ENCODE measurements around the gene EHMT2. TPM values are rescaled to one million over a fixed set of nuclear protein-coding genes. Genes with fewer than 3 reads are reported as not detected.

Gene EHMT2
- total and polyA plus RNA-seq, 2 of the 13 experiments (the other 11 are each of a cell fraction or from before 2014, with no cell fraction given), result 55.2 to 69.2 TPM

DNA sequence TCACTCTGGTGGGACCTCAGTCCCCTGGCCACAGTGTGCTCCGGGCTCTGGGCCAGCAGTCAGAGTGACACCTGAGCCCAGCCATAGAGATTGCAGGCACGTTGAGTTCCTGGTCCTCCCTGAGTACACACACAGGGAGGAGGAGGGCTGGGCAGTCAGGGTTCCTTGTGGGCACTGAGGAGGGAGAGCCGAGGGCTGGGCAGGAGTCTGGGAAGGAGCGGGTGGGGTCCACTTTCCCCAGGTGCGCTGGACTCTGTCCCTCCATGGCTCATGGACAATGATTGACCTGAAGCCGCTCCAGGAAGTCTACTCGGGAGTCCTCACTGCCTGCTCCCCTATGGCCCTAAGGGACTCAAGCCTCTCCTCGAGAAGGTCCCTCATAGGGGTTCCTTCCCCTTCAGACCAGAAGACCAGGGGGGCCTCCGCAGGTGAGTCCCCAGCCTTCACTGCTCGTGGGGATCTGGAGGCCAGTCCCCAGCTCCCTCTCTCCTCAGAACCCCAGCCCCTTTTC, 19.8 kb downstream of the EHMT2 start (continued):
- TF ChIP-seq, protein P1, sequence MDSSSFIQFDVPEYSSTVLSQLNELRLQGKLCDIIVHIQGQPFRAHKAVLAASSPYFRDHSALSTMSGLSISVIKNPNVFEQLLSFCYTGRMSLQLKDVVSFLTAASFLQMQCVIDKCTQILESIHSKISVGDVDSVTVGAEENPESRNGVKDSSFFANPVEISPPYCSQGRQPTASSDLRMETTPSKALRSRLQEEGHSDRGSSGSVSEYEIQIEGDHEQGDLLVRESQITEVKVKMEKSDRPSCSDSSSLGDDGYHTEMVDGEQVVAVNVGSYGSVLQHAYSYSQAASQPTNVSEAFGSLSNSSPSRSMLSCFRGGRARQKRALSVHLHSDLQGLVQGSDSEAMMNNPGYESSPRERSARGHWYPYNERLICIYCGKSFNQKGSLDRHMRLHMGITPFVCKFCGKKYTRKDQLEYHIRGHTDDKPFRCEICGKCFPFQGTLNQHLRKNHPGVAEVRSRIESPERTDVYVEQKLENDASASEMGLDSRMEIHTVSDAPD (CRISPR knock-in tag; IDR thresholded peaks at IDR 0.05), result no peak
- TF ChIP-seq, protein P2, sequence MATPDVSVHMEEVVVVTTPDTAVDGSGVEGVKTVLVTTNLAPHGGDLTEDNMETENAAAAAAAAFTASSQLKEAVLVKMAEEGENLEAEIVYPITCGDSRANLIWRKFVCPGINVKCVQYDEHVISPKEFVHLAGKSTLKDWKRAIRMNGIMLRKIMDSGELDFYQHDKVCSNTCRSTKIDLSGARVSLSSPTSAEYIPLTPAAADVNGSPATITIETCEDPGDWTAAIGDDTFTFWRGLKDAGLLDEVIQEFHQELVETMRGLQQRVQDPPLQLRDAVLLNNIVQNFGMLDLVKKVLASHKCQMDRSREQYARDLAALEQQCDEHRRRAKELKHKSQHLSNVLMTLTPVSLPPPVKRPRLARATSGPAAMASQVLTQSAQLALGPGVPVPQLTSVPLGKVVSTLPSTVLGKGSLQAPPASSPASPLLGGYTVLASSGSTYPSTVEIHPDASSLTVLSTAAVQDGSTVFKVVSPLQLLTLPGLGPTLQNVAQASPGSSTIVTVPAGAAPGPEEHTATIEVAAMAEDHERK (CRISPR knock-in tag; IDR thresholded peaks at IDR 0.05; ENCODE audit: low read depth), result no peak
- TF ChIP-seq, protein P3, sequence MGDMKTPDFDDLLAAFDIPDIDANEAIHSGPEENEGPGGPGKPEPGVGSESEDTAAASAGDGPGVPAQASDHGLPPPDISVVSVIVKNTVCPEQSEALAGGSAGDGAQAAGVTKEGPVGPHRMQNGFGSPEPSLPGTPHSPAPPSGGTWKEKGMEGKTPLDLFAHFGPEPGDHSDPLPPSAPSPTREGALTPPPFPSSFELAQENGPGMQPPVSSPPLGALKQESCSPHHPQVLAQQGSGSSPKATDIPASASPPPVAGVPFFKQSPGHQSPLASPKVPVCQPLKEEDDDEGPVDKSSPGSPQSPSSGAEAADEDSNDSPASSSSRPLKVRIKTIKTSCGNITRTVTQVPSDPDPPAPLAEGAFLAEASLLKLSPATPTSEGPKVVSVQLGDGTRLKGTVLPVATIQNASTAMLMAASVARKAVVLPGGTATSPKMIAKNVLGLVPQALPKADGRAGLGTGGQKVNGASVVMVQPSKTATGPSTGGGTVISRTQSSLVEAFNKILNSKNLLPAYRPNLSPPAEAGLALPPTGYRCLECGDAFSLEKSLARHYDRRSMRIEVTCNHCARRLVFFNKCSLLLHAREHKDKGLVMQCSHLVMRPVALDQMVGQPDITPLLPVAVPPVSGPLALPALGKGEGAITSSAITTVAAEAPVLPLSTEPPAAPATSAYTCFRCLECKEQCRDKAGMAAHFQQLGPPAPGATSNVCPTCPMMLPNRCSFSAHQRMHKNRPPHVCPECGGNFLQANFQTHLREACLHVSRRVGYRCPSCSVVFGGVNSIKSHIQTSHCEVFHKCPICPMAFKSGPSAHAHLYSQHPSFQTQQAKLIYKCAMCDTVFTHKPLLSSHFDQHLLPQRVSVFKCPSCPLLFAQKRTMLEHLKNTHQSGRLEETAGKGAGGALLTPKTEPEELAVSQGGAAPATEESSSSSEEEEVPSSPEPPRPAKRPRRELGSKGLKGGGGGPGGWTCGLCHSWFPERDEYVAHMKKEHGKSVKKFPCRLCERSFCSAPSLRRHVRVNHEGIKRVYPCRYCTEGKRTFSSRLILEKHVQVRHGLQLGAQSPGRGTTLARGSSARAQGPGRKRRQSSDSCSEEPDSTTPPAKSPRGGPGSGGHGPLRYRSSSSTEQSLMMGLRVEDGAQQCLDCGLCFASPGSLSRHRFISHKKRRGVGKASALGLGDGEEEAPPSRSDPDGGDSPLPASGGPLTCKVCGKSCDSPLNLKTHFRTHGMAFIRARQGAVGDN (CRISPR knock-in tag; IDR thresholded peaks at IDR 0.05), result peak; percentile 77
- TF ChIP-seq, protein P4, sequence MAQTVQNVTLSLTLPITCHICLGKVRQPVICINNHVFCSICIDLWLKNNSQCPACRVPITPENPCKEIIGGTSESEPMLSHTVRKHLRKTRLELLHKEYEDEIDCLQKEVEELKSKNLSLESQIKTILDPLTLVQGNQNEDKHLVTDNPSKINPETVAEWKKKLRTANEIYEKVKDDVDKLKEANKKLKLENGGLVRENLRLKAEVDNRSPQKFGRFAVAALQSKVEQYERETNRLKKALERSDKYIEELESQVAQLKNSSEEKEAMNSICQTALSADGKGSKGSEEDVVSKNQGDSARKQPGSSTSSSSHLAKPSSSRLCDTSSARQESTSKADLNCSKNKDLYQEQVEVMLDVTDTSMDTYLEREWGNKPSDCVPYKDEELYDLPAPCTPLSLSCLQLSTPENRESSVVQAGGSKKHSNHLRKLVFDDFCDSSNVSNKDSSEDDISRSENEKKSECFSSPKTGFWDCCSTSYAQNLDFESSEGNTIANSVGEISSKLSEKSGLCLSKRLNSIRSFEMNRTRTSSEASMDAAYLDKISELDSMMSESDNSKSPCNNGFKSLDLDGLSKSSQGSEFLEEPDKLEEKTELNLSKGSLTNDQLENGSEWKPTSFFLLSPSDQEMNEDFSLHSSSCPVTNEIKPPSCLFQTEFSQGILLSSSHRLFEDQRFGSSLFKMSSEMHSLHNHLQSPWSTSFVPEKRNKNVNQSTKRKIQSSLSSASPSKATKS (CRISPR knock-in tag; IDR thresholded peaks at IDR 0.05), result no peak
- TF ChIP-seq POLR2G (IDR thresholded peaks at IDR 0.05; ENCODE audit: low read depth, low read length) (peak; percentile 58), IRF2 (CRISPR knock-in tag; IDR thresholded peaks at IDR 0.05) (peak; percentile 19; the same call in 1 of the 2 replicates), ZSCAN29 (CRISPR knock-in tag; conservative IDR thresholded peaks at IDR 0.05) (peak; percentile 70; the same call in 1 of the 2 replicates), HNF4A (CRISPR knock-in tag; IDR thresholded peaks at IDR 0.05) (peak; percentile 32; the same call in 1 of the 2 replicates), POLR2AphosphoS2 (IDR thresholded peaks at IDR 0.05; ENCODE audit: low read depth, low read length) (no peak), ZNF501 (CRISPR knock-in tag; IDR thresholded peaks at IDR 0.05) (no peak), ZNF543 (CRISPR knock-in tag; IDR thresholded peaks at IDR 0.05) (peak; percentile 84; the same call in 1 of the 2 replicates)

All from HepG2 (cell line).